Endothelial cell (in vitro differentiated cells): ENCODE results near the gene ZNF174. TPM values are rescaled to one million over a fixed set of nuclear protein-coding genes. Genes with fewer than 3 reads are reported as not detected.

ENCODE experiments used
- DNase-seq: peaks from one replicate; pipeline ENCODE4 v3.0.0; 2021; ENCODE audit warnings: low spot score
- H3K27ac Mint-ChIP-seq: one replicate; pipeline ENCODE4 v1.8.0; 2021; ENCODE audit warnings: mixed read lengths, inconsistent platforms; ENCODE audit not compliant: unreplicated experiment
- H3K27me3 Mint-ChIP-seq: one replicate; pipeline ENCODE4 v1.8.0; 2021; ENCODE audit warnings: mild to moderate bottlenecking, moderate library complexity, mixed read lengths, inconsistent platforms; ENCODE audit not compliant: unreplicated experiment
- H3K36me3 Mint-ChIP-seq: one replicate; pipeline ENCODE4 v1.8.0; 2021; ENCODE audit warnings: mild to moderate bottlenecking, low read depth, mixed read lengths, inconsistent platforms; ENCODE audit not compliant: unreplicated experiment
- H3K4me1 Mint-ChIP-seq: one replicate; pipeline ENCODE4 v1.8.0; 2021; ENCODE audit warnings: mild to moderate bottlenecking, mixed read lengths, inconsistent platforms; ENCODE audit not compliant: unreplicated experiment
- H3K4me3 Mint-ChIP-seq: one replicate; pipeline ENCODE4 v1.8.0; 2021; ENCODE audit warnings: mild to moderate bottlenecking, mixed read lengths, inconsistent platforms; ENCODE audit not compliant: unreplicated experiment
- H3K9me3 Mint-ChIP-seq: one replicate; pipeline ENCODE4 v1.8.0; 2021; ENCODE audit warnings: mixed read lengths, inconsistent platforms; ENCODE audit not compliant: unreplicated experiment
- CTCF ChIP-seq: fragments of 200-600 bp; sonication (generic); IDR thresholded peaks from one replicate; pipeline ENCODE4 v1.5.0; 2021; ENCODE audit warnings: antibody characterized with exemption; ENCODE audit not compliant: unreplicated experiment
- long read RNA-seq: library from polyadenylated mRNA; unstranded; transcript quantifications from one replicate; pipeline ENCODE4 v2.0.0, GENCODE V29; 2020; ENCODE audit not compliant: unreplicated experiment
- total RNA-seq: library from RNA; stranded (reverse); fragmentation: NEBNext Ultra II Directional; extraction: Animal tissue kit (Norgen Biotek cat#: 25700); gene quantifications from one replicate; pipeline ENCODE4 v1.2.1, GENCODE V29; 2021; ENCODE audit not compliant: unreplicated experiment

The ZNF174 gene
- total RNA-seq: 10.3 TPM
- long read RNA-seq, partial matches to known transcripts: 0 of 4 reads
- long read RNA-seq, other reads (novel, unspliced or antisense): 0 of 4 reads

GRCh38 chr16:3400779-3401688 lies at the start of gene ZNF174, which contains the start of gene ZSCAN32:
Gene ZNF174 (plus strand): TSS chr16:3401215. CDS start chr16:3402005, 790 bp downstream.
Gene ZSCAN32 (minus strand): TSS chr16:3401004. CDS start chr16:3397557, 3,447 bp downstream.
- peak within 1 kb of the TSS; percentile 97 for H3K4me3 Mint-ChIP-seq
- peak within 1 kb of the TSS; percentile 79 for H3K27ac Mint-ChIP-seq
- peak; percentile 97 for DNase-seq

GRCh38 chr16:3355589-3355988 lies 45.4 kb upstream of the ZNF174 start, which contains the start of gene OR2C1:
Gene OR2C1 (plus strand): TSS chr16:3355889. CDS start chr16:3355941, 52 bp downstream.
- Mint-ChIP-seq H3K4me3 (no peak within 1 kb of the TSS), H3K4me1 (no peaks in the 10 kb centered on the region), H3K27ac (no peak within 1 kb of the TSS)

More at GRCh38 chr16:3400779-3401688, at the start of gene ZNF174, which contains the start of gene ZSCAN32:
- Mint-ChIP-seq H3K36me3 (peaks cover 70% of the 10 kb centered on the region), H3K4me1 (peaks cover 20% of the 10 kb centered on the region), H3K27me3 (peaks cover 8% of the 10 kb centered on the region), H3K9me3 (peaks cover 6% of the 10 kb centered on the region)
- TF ChIP-seq CTCF: no peak

GRCh38 chr16:3356118-3356517 lies 44.9 kb upstream of the ZNF174 start:
- H3K27me3 Mint-ChIP-seq: no peaks in the 10 kb centered on the region
- no peak for TF ChIP-seq CTCF
- no peaks in the 10 kb centered on the region for H3K4me1 Mint-ChIP-seq
- peaks cover 7% of the 10 kb centered on the region for H3K9me3 Mint-ChIP-seq
- H3K27ac Mint-ChIP-seq: no peak overlapping the region
- no peak overlapping the region for H3K4me3 Mint-ChIP-seq
- no peak for DNase-seq
- peaks cover 5% of the 10 kb centered on the region for H3K36me3 Mint-ChIP-seq

More at GRCh38 chr16:3355589-3355988, 45.4 kb upstream of the ZNF174 start, which contains the start of gene OR2C1:
- TF ChIP-seq CTCF: no peak
- Mint-ChIP-seq H3K36me3 (peaks cover 5% of the 10 kb centered on the region), H3K9me3 (peaks cover 7% of the 10 kb centered on the region), H3K27me3 (no peaks in the 10 kb centered on the region)
- no peak for DNase-seq

GRCh38 chr16:3358871-3359270 lies 42.1 kb upstream of the ZNF174 start:
- Mint-ChIP-seq H3K4me1 (no peaks in the 10 kb centered on the region), H3K27me3 (no peaks in the 10 kb centered on the region), H3K27ac (no peak overlapping the region), H3K9me3 (peaks cover 7% of the 10 kb centered on the region), H3K4me3 (no peak overlapping the region), H3K36me3 (peaks cover 5% of the 10 kb centered on the region)
- DNase-seq: no peak
- no peak for TF ChIP-seq CTCF
